GM19463 (cell line): ENCODE data around the gene TAB2.

ENCODE experiments used
- ATAC-seq: cut with Tn5 transposase; IDR thresholded peaks from one replicate; pipeline ENCODE4 v1.9.1; 2021; ENCODE audit warnings: mild to moderate bottlenecking, moderate library complexity; ENCODE audit not compliant: unreplicated experiment

TAB2 gene

DNA sequence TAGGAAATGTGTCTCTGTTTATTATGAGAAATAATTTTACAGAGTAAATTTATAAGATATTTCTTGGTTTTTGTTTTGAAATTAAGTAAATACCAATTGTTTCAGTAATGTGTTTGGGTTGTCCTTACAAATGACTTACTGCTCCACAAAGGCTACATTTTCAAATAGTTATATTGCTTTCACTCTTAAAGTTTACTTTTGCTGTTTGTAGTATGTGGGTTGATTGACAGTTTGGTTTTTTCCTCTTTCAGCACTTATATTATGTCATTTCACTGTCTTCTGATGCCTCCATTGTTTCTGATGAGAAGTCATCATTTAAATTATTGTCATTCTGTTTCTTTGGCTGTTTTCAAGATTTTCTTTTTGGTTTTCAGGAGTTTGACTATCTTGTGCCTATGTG is 47.7 kb downstream of the TAB2 start:
- ATAC-seq = no peak

DNA sequence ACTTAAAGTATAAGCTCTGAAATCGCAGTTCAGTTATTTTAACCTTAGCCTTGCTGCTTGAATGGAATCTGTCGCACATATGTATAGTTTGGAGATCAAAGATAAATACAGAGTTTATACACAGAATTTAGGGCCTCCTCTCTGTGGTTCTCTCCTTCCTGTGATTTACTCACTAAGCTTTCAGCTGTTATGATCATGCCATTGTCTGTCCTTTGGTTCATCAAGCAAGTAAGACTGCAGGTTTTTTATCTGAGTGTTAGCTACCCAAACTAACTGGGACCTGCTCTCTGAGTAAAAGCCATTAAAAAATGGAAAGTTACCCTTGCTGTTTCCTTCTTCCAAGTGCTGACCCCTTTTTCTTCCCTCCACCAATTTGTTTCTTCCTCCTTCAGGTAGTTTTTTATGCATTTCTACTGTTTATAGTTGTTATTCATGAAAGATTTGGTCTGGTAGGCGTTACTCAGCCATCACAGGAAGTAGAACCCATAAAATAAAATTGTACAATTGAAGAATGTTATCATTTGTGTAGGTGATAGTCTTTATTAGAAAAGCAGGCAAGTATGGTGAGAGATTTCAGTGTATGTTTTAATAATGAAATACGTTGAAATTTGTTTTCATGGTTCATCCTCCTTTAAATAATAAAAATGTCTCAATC is 48.9 kb downstream of the TAB2 start:
- no peak for ATAC-seq

DNA sequence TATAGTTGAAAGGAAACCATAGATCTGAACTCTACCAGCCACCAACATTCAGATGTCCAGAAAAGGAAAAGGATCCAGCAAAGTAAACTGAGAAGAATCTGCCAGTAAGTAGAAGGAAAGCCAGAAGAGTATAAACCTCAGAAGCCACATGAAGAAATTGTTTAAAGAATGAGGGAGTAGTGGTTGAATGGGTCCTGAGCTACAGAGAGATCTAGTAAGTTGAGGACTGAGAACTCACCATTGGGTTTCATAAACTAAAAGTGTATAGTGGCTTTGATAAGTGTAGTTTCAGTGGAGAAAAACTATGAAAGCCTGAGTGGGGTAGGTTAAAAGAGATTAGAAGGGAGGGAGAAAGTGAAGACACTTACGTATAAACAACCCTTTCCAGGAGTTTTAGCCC is 50.6 kb downstream of the TAB2 start:
- no peak for ATAC-seq

GRCh38 chr6:149371154-149371553 is 53.6 kb downstream of the TAB2 start:
- ATAC-seq = no peak

DNA sequence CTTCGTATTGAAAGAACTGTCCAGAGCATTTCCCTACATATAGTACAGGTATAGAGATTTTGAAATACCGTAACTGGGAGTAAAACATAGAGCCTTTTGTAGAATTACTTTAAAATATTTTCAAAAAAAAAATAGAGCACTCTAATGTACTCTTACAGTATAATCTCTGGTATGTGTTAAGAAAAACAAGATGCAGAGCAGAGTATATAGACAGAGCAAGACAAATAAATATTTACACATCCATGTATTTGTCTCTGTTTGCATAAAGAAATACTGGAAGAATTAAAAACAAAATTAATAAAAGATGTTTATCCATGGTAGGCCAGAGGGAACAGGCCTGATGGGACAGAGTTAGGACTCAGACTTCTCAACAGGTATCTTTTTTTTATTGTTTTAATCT is 54.5 kb downstream of the TAB2 start:
- ATAC-seq = no peak

DNA sequence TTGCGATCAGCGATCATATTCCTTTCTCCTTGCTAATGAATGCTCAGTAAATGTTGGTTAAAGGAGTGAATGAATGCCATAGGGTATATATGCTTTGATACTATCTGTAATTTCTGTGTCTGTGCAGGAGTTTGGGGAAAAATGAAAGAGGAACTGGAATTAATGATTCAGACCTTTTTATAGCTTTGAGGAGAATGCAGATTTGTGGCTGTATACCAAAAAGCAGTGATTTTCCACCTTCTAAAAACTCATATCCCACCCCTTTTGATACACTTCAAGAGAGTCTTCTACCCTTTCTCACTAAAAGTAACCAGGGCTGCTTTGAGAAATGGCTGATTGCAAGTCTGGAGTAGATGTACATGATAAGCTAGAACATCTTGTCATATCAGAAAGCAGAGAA is 56.0 kb downstream of the TAB2 start:
- ATAC-seq = no peak

- ATAC-seq = no peak
Measured at GRCh38 chr6:149379977-149380376, 62.5 kb downstream of the TAB2 start.

DNA sequence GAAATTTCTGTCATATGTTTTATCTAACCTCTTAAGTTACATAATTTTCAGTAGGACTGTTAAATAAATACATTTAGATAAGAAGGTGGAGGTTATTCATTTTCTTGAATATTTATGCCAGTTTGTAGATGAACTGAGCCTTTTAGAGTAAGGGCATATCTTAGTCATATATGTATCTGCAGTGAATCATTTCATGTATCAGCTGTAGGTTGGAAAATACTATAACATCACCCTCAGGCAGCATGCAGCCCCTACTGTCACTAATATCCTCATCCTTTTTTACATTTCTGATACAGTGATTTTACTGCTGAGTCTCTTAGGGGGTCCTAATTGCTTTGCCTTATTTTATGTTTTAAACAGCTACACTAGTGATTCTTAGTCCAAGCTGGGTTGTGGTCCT is 63.0 kb downstream of the TAB2 start:
- no peak for ATAC-seq

- no peak for ATAC-seq
Measured at GRCh38 chr6:149383371-149383770, 65.9 kb downstream of the TAB2 start.

DNA sequence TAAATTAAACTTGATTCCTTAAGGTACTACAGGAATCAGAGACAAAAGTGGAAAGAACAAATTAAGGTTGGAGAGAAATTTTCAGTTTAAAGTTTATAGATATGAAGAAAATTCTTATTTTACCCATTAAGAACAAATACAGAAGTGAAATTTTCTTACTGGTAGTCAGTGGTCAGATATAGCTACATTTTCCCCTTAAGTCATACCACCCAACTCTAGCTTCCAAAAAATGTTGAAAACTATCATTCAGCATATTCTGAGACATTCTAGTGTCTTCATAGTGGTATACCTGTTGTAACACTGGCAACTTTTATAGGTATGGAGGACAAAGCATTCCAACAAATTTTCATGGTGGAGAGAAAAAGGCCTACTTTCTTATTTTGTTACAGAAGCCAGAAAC is 67.0 kb downstream of the TAB2 start:
- ATAC-seq = no peak

DNA sequence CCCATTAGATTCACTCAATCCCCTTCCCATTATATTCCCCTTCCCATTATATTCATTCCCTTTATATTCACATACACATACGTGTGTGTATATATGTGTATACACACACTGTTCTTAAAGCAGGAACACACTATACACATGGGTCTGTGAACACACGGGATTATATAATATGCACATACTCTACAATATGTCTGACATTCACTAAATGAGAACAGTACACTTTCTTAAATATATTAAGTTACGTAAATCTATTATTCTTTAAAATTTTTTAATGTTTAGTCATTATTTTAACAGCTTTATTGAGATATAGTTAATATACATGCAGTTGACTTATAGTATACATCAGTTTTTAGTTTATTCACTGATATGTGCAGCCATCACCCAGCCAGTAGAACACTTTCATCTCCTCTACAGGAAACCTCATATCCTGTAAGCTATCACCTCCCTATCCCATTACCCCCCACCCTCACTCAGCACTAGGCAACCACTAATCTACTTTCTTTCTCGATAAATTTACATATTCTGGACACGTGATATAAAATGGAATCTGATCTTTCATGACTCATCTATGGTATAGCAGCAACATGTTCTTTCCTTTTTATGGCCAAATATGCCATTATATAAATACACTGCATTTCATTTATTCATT is 68.6 kb downstream of the TAB2 start:
- no peak for ATAC-seq

GRCh38 chr6:149387779-149388512 is 70.4 kb downstream of the TAB2 start:
- no peak for ATAC-seq

- ATAC-seq = no peak
Measured at GRCh38 chr6:149389509-149390297, 72.2 kb downstream of the TAB2 start.

- peak; percentile 6 for ATAC-seq
Measured at GRCh38 chr6:149392093-149392492, 74.6 kb downstream of the TAB2 start.

GRCh38 chr6:149392535-149392934 is 75.0 kb downstream of the TAB2 start:
- ATAC-seq = peak; percentile 50

DNA sequence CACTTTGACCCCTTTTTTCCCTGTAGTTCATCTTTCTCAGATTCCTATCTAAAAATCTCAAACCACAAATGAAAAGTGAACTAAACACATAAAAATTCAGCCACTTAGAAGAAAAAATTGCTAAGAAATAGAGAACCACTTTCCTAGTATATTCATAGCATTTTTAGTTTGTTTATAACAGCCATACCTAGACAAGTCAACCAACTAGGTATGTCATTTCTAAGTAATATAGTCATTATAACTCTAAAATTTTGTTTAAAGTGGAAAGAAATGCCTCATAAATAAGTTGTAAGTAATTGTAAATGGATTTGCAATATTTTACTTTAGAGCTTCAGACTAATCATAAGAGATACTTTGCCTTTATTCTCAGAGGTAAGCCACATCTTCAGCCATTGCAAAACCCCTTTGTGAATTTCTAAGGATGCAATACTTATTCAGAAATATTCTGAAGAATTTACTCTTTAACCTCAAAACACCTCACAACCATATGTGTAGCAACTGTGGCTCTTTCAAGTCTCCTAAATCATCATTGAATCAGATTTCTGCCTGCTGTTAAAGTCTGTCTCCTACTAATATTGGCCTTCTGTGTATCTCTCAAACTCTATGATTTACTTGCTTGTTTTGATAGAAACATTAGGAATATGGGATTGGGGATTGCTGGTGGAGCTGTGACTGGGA is 75.6 kb downstream of the TAB2 start:
- ATAC-seq = no peak

DNA sequence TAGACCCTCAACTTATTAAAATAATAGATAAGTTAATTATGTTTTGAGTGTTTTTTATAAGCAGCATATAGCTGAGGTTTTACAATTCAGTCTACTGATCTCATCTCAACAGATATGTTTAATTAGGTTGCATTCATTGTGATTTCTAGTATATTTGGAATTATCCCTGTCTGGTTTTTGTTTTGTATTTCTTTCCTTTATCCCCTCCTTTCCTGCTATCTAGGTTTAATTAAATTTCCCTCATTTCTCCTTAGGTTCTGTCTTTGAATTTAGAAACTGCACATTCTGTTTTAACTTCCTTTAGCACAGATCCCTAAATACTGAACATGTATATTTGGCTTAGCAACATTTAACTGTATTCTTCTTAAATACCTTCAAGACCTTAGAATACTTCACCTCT is 77.7 kb downstream of the TAB2 start:
- ATAC-seq = no peak

DNA sequence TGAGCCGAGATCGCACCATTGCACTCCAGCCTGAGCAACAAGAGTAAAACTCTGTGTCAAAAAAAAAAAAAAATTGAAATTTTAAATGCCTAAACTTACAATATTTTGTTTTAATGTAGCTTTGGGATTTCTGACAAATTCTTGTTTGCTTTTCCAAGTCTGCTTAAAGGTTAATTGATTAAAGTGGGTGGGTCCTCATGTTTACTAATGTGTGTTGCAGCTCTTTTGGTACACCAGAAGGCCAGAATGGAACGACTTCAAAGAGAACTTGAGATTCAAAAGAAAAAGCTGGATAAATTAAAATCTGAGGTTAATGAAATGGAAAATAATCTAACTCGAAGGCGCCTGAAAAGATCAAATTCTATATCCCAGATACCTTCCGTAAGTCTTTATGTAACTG is 79.9 kb downstream of the TAB2 start:
- no peak for ATAC-seq

- no peak for ATAC-seq
Measured at GRCh38 chr6:149400050-149400449, 82.5 kb downstream of the TAB2 start, which contains the start of gene SUMO4. Gene SUMO4, plus strand, starts transcription at chr6:149400262. Its CDS starts 130 bp downstream, at chr6:149400392.

DNA sequence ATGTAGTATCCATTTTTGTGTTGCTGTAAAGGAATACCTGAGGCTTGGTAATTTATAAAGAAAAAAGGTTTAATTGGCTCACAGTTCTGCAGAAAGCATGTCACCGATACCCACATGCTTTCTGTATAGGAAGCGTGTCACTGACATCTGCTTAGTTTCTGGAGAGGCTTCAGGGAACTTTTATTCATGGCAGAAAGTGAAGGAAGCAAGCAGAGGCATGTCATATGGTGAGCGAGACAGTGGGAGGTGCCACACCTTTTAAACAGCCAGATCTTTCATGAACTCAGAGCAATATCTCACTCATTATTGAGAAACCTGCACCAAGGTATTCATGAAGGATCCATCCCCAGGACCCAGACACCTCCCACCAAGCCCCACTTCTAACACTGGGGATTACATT is 86.0 kb downstream of the TAB2 start:
- ATAC-seq = no peak
